ENCODE measurements around the gene CDC42EP5. TPM values are rescaled to one million over a fixed set of nuclear protein-coding genes. Genes with fewer than 3 reads are reported as not detected.

CDC42EP5 gene
- polyA plus RNA-seq, 1 of the 3 experiments (the other 2 are of a cell fraction) = 13.5 TPM

- H2AFZ ChIP-seq (ENCODE audit: low read depth) = no peak overlapping the region
- no peaks in the 10 kb centered on the region for H3K36me3 ChIP-seq (replicated peaks in 1 of 2; ENCODE audit: control insufficient read depth in 1 of 2, insufficient read depth in 2 of 2, low read length in 1 of 2)
- no peaks in the 10 kb centered on the region for H3K9me2 ChIP-seq
- H3K27ac ChIP-seq (ENCODE audit: low read depth in 2 of 2, low read length in 1 of 2) = no peak overlapping the region
- no peak overlapping the region for H3K9ac ChIP-seq
- peaks cover 17% of the 10 kb centered on the region for H3F3A ChIP-seq (replicated peaks; ENCODE audit: insufficient read depth)
- no peaks in the 10 kb centered on the region for H3K79me2 ChIP-seq (ENCODE audit: insufficient read depth)
- peaks cover 33% of the 10 kb centered on the region for H3K27me3 ChIP-seq (ENCODE audit: insufficient read depth)
- H3K9me3 ChIP-seq = no peaks in the 10 kb centered on the region
- no peak overlapping the region for H3K4me3 ChIP-seq (ENCODE audit: low read depth in 2 of 2, low read length in 1 of 2)
- H4K20me1 ChIP-seq (ENCODE audit: insufficient read depth) = no peaks in the 10 kb centered on the region
- ChIA-PET CTCF (no interaction called here), POLR2A (no interaction called here)
- WGBS (ENCODE audit: low lambda C conversion rate) = 11% methylated on average over 6 of the region's 6 CpGs
- TF ChIP-seq RXRA (IDR thresholded peaks at IDR 0.05; ENCODE audit: borderline replicate concordance, low read depth) (no peak), YY1 (IDR thresholded peaks at IDR 0.05; ENCODE audit: low read depth) (no peak), RAD21 (IDR thresholded peaks at IDR 0.05; ENCODE audit: low read length) (no peak), CHD2 (IDR thresholded peaks at IDR 0.05; ENCODE audit: low read length, partially characterized antibody) (no peak), SIN3A (IDR thresholded peaks at IDR 0.05; ENCODE audit: borderline replicate concordance, low read depth, low read length) (no peak), FOXJ3 (CRISPR knock-in tag; IDR thresholded peaks at IDR 0.05) (no peak), GATA2 (CRISPR knock-in tag; IDR thresholded peaks at IDR 0.05) (no peak), FOSL2 (IDR thresholded peaks at IDR 0.05; ENCODE audit: borderline replicate concordance, low read depth) (no peak), NFIC (IDR thresholded peaks at IDR 0.05; ENCODE audit: borderline replicate concordance) (no peak), FOXM1 (IDR thresholded peaks at IDR 0.05; ENCODE audit: low read depth) (no peak), MEF2A (IDR thresholded peaks at IDR 0.05; ENCODE audit: borderline replicate concordance, low read depth) (no peak), GABPA (IDR thresholded peaks at IDR 0.05; ENCODE audit: low read depth) (no peak), CTCF (IDR thresholded peaks at IDR 0.05) (no peak), MAX (IDR thresholded peaks at IDR 0.05; ENCODE audit: low read depth) (no peak), MXI1 (IDR thresholded peaks at IDR 0.05; ENCODE audit: low read depth, low read length) (no peak), RCOR1 (IDR thresholded peaks at IDR 0.05; ENCODE audit: low read length) (no peak)
- no peaks in the 10 kb centered on the region; a peak in 1 of 4 replicates for H3K4me1 ChIP-seq (ENCODE audit: control insufficient read depth in 1 of 2, insufficient read depth in 2 of 2, low read depth in 1 of 2, low read length in 1 of 2)
- no peak for DNase-seq
- H3K4me2 ChIP-seq = peak overlapping the region; percentile 87
Observed at GRCh38 chr19:54473892-54474372, 836 bp upstream of the CDC42EP5 start.

GRCh38 chr19:54470991-54471782, 1.9 kb downstream of the CDC42EP5 start:
- no peaks in the 10 kb centered on the region for H3K36me3 ChIP-seq (replicated peaks in 1 of 2; ENCODE audit: control insufficient read depth in 1 of 2, insufficient read depth in 2 of 2, low read length in 1 of 2)
- no peaks in the 10 kb centered on the region for H3K79me2 ChIP-seq (ENCODE audit: insufficient read depth)
- ChIA-PET POLR2A (no interaction called here), CTCF (interaction anchor here (0.9 to 2.6 kb wide), 2 partner anchors 10 to 24 kb away, joined by 3 to 13 read pairs; no protein-coding TSS in a partner anchor)
- H3K27ac ChIP-seq (ENCODE audit: low read depth in 2 of 2, low read length in 1 of 2) = no peak overlapping the region
- peaks cover 18% of the 10 kb centered on the region for H3K27me3 ChIP-seq (ENCODE audit: insufficient read depth)
- H3K4me3 ChIP-seq (ENCODE audit: low read depth in 2 of 2, low read length in 1 of 2) = peak overlapping the region; percentile 29 to 50; a peak in 2 of 4 replicates
- no peak for DNase-seq
- H3K9me2 ChIP-seq = no peaks in the 10 kb centered on the region
- WGBS (ENCODE audit: low lambda C conversion rate) = 20% methylated on average over 18 of the region's 60 CpGs
- peak overlapping the region; percentile 29; the same call in 1 of the 2 replicates for H2AFZ ChIP-seq (ENCODE audit: low read depth)
- no peaks in the 10 kb centered on the region; a peak in 1 of 4 replicates for H3K4me1 ChIP-seq (ENCODE audit: control insufficient read depth in 1 of 2, insufficient read depth in 2 of 2, low read depth in 1 of 2, low read length in 1 of 2)
- no peak for TF ChIP-seq IRF3 (IDR thresholded peaks at IDR 0.05; ENCODE audit: low read depth, low read length)
- no peak for TF ChIP-seq EZH2phosphoT487 (IDR thresholded peaks at IDR 0.05; ENCODE audit: borderline replicate concordance, low read depth)
- TF ChIP-seq FOSL2 (IDR thresholded peaks at IDR 0.05; ENCODE audit: borderline replicate concordance, low read depth) = no peak
- TF ChIP-seq TCF12 (IDR thresholded peaks at IDR 0.05) = no peak
- TF ChIP-seq USF1 (IDR thresholded peaks at IDR 0.05; ENCODE audit: borderline replicate concordance, low read depth) = no peak
- no peak for TF ChIP-seq EP300 (IDR thresholded peaks at IDR 0.05; ENCODE audit: borderline replicate concordance in 1 of 2, low read depth in 1 of 2, low read length in 1 of 2)
- peak overlapping the region; percentile 76 for H3K4me2 ChIP-seq
- no peaks in the 10 kb centered on the region for H4K20me1 ChIP-seq (ENCODE audit: insufficient read depth)
- H3K9ac ChIP-seq = no peak overlapping the region
- H3K9me3 ChIP-seq = no peaks in the 10 kb centered on the region
- peaks cover 16% of the 10 kb centered on the region for H3F3A ChIP-seq (replicated peaks; ENCODE audit: insufficient read depth)
